Kidney epithelial cell (primary cell): ENCODE results near the gene RTN4R. TPM values are rescaled to one million over a fixed set of nuclear protein-coding genes. Genes with fewer than 3 reads are reported as not detected.

Source experiments
- DNase-seq: peaks from one replicate; pipeline ENCODE4 v3.0.0-alpha.2; 2010; ENCODE audit warnings: low read depth
- H3K27me3 ChIP-seq: 2 replicates; pipeline ENCODE4 v1.6.0; 2011; ENCODE audit warnings: low read length; ENCODE audit not compliant: control insufficient read depth, insufficient read depth
- H3K36me3 ChIP-seq: 2 replicates; pipeline ENCODE4 v1.5.1; 2011; ENCODE audit warnings: low read length; ENCODE audit not compliant: control insufficient read depth, insufficient read depth
- H3K4me3 ChIP-seq: 2 replicates; pipeline ENCODE4 v1.5.1; 2011; ENCODE audit warnings: low read depth, mild to moderate bottlenecking, control low read depth, low read length
- CTCF ChIP-seq: IDR thresholded peaks from 2 replicates; pipeline ENCODE4 v1.5.1; 2011; ENCODE audit warnings: mild to moderate bottlenecking, moderate library complexity, low read length, control low read depth, inconsistent platforms; ENCODE audit not compliant: insufficient read depth, poor library complexity, severe bottlenecking
- total RNA-seq: library from RNA; depleted of rRNA; stranded (reverse); fragments of >200 nt; gene quantifications from 2 replicates; pipeline ENCODE4 v1.2.3, GENCODE V29; 2015

The RTN4R gene
- total RNA-seq, 1 donor from 2014 or later: 18.2 TPM

- H3K4me3 ChIP-seq: no peak overlapping the region
- DNase-seq: peak; percentile 19
Measured at GRCh38 chr22:20243537-20244249, 24.4 kb downstream of the RTN4R start.

GRCh38 chr22:20243176-20243536, 25.0 kb downstream of the RTN4R start:
- Histone ChIP-seq H3K4me3 (no peak overlapping the region), H3K27me3 (no peaks in the 10 kb centered on the region), H3K36me3 (no peaks in the 10 kb centered on the region)
- no peak for DNase-seq
- TF ChIP-seq CTCF: no peak

More at GRCh38 chr22:20243537-20244249, 24.4 kb downstream of the RTN4R start:
- Histone ChIP-seq H3K36me3 (no peaks in the 10 kb centered on the region), H3K27me3 (no peaks in the 10 kb centered on the region)
- TF ChIP-seq CTCF: no peak

GRCh38 chr22:20242393-20243175, 25.5 kb downstream of the RTN4R start:
- H3K27me3 ChIP-seq: no peaks in the 10 kb centered on the region
- no peak overlapping the region for H3K4me3 ChIP-seq
- TF ChIP-seq CTCF: no peak
- no peaks in the 10 kb centered on the region for H3K36me3 ChIP-seq
- no peak for DNase-seq

- no peaks in the 10 kb centered on the region for H3K27me3 ChIP-seq
- no peak for TF ChIP-seq CTCF
- H3K36me3 ChIP-seq: no peaks in the 10 kb centered on the region
- H3K4me3 ChIP-seq: no peak overlapping the region
- no peak for DNase-seq
Measured at GRCh38 chr22:20241579-20242392, 26.3 kb downstream of the RTN4R start.

GRCh38 chr22:20240900-20241299, 27.2 kb downstream of the RTN4R start:
- H3K27me3 ChIP-seq: no peaks in the 10 kb centered on the region
- no peak for DNase-seq
- no peak for TF ChIP-seq CTCF
- H3K4me3 ChIP-seq: no peak overlapping the region
- no peaks in the 10 kb centered on the region for H3K36me3 ChIP-seq
